HepG2 (cell line): ENCODE results near the gene LRRC8D. TPM values are rescaled to one million over a fixed set of nuclear protein-coding genes. Genes with fewer than 3 reads are reported as not detected.

Source experiments
- AGO2 ChIP-seq: fragments of 200-400 bp; formaldehyde crosslinking; optimal IDR thresholded peaks from 2 replicates; pipeline ENCODE3; 2017; ENCODE audit warnings: mild to moderate bottlenecking, low read depth, low read length, moderate library complexity
- DPF2 ChIP-seq: sonication (generic); formaldehyde crosslinking; IDR thresholded peaks from 2 replicates; pipeline ENCODE4 v1.4.0; 2020; ENCODE audit warnings: mild to moderate bottlenecking, low read depth, missing genetic modification reagents, borderline replicate concordance
- EHMT2 ChIP-seq: fragments of 200-600 bp; sonication (generic); IDR thresholded peaks from 2 replicates; pipeline ENCODE4 v1.7.0; 2017; ENCODE audit warnings: antibody characterized with exemption, low read depth, low read length, borderline replicate concordance
- HMGXB3 ChIP-seq: sonication (generic); formaldehyde crosslinking; IDR thresholded peaks from 2 replicates; pipeline ENCODE4 v1.4.0; 2020; ENCODE audit warnings: missing genetic modification reagents, borderline replicate concordance
- JUNB ChIP-seq: sonication (generic); formaldehyde crosslinking; IDR thresholded peaks from 2 replicates; pipeline ENCODE4 v1.8.0; 2022; ENCODE audit warnings: missing genetic modification reagents, mild to moderate bottlenecking, borderline replicate concordance
- KLF11 ChIP-seq: IDR thresholded peaks from 2 replicates; pipeline ENCODE4 v1.6.1; 2016; ENCODE audit warnings: missing compliant biosample characterization
- KLF6 ChIP-seq: IDR thresholded peaks from 2 replicates; pipeline ENCODE4 v1.8.0; 2016; ENCODE audit warnings: missing biosample characterization, missing genetic modification reagents
- MAFF ChIP-seq: IDR thresholded peaks from 2 replicates; pipeline ENCODE4 v1.6.1; 2011; ENCODE audit warnings: low read depth, low read length, improper control_type of control experiment
- MEIS1 ChIP-seq: sonication (generic); formaldehyde crosslinking; IDR thresholded peaks from 2 replicates; pipeline ENCODE4 v1.9.0; 2021; ENCODE audit warnings: mild to moderate bottlenecking, missing genetic modification reagents, moderate library complexity, borderline replicate concordance
- MIXL1 ChIP-seq: IDR thresholded peaks from 2 replicates; pipeline ENCODE4 v1.6.1; 2016
- PHF21A ChIP-seq: sonication (generic); formaldehyde crosslinking; IDR thresholded peaks from 2 replicates; pipeline ENCODE4 v1.5.0; 2020; ENCODE audit warnings: mild to moderate bottlenecking, missing genetic modification reagents
- POGZ ChIP-seq: sonication (generic); formaldehyde crosslinking; IDR thresholded peaks from 2 replicates; pipeline ENCODE4 v1.4.0; 2020; ENCODE audit warnings: mild to moderate bottlenecking, missing genetic modification reagents
- ZNF766 ChIP-seq: sonication (generic); formaldehyde crosslinking; IDR thresholded peaks from 2 replicates; pipeline ENCODE4 v1.5.0; 2020; ENCODE audit warnings: missing genetic modification reagents, borderline replicate concordance
- ZSCAN30 ChIP-seq: sonication (generic); formaldehyde crosslinking; IDR thresholded peaks from 2 replicates; pipeline ENCODE4 v1.5.0; 2020; ENCODE audit warnings: mild to moderate bottlenecking, missing genetic modification reagents
- polyA plus RNA-seq, 8 experiments: library from polyadenylated mRNA; depleted of rRNA in 3 of 8; stranded (reverse) in 7 of 8; unstranded in 1 of 8; fragments of >200 nt; fragmentation: Illumina TruSeq in 4 of 8; extraction: Trizol in 4 of 8; gene quantifications; 2 replicates each; pipeline versions ENCODE4 v1.2.1 to v1.2.3, GENCODE V29; 2011 to 2016; ENCODE audit warnings: low read depth in 4 of 8, missing spikeins in 1 of 8, mixed read lengths in 1 of 8; ENCODE audit not compliant: insufficient read depth in 1 of 8
- total RNA-seq, 5 experiments: library from RNA; depleted of rRNA; stranded (reverse); fragments of >200 nt; fragmentation: Illumina TruSeq; extraction: Trizol; gene quantifications; 2 replicates each; pipeline ENCODE4 v1.2.3, GENCODE V29; 2016; ENCODE audit warnings: low read depth in 1 of 5
- TF ChIP-seq, protein P1 (sequence below): IDR thresholded peaks from 2 replicates; pipeline ENCODE4 v1.6.1; 2018; ENCODE audit warnings: missing genetic modification reagents, mild to moderate bottlenecking, missing compliant biosample characterization
- TF ChIP-seq, protein P2 (sequence below): IDR thresholded peaks from 2 replicates; pipeline ENCODE4 v1.4.0; 2020; ENCODE audit warnings: mild to moderate bottlenecking, missing genetic modification reagents

The LRRC8D gene
- total and polyA plus RNA-seq, 2 of the 13 experiments (the other 11 are each of a cell fraction or from before 2014, with no cell fraction given) = 29.9 to 45.5 TPM

- TF ChIP-seq, protein P1, sequence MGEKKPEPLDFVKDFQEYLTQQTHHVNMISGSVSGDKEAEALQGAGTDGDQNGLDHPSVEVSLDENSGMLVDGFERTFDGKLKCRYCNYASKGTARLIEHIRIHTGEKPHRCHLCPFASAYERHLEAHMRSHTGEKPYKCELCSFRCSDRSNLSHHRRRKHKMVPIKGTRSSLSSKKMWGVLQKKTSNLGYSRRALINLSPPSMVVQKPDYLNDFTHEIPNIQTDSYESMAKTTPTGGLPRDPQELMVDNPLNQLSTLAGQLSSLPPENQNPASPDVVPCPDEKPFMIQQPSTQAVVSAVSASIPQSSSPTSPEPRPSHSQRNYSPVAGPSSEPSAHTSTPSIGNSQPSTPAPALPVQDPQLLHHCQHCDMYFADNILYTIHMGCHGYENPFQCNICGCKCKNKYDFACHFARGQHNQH (CRISPR knock-in tag) = peak; percentile 93
- TF ChIP-seq MAFF (peak; percentile 85), ZSCAN30 (CRISPR knock-in tag) (no peak), HMGXB3 (peak; percentile 28; the same call in 1 of the 2 replicates), DPF2 (CRISPR knock-in tag) (peak; percentile 71), ZNF766 (no peak), MEIS1 (CRISPR knock-in tag) (peak; percentile 86; the same call in 1 of the 2 replicates), MIXL1 (CRISPR knock-in tag) (0 out of 2 replicates have a peak, but pooled peaks have one; percentile 68), JUNB (CRISPR knock-in tag) (no peak), AGO2 (no peak), KLF11 (peak; percentile 60; the same call in 1 of the 2 replicates), KLF6 (CRISPR knock-in tag) (peak; percentile 17; the same call in 1 of the 2 replicates), POGZ (peak; percentile 68), PHF21A (CRISPR knock-in tag) (peak; percentile 79; the same call in 1 of the 2 replicates), EHMT2 (peak; percentile 43; the same call in 1 of the 2 replicates)
- TF ChIP-seq, protein P2, sequence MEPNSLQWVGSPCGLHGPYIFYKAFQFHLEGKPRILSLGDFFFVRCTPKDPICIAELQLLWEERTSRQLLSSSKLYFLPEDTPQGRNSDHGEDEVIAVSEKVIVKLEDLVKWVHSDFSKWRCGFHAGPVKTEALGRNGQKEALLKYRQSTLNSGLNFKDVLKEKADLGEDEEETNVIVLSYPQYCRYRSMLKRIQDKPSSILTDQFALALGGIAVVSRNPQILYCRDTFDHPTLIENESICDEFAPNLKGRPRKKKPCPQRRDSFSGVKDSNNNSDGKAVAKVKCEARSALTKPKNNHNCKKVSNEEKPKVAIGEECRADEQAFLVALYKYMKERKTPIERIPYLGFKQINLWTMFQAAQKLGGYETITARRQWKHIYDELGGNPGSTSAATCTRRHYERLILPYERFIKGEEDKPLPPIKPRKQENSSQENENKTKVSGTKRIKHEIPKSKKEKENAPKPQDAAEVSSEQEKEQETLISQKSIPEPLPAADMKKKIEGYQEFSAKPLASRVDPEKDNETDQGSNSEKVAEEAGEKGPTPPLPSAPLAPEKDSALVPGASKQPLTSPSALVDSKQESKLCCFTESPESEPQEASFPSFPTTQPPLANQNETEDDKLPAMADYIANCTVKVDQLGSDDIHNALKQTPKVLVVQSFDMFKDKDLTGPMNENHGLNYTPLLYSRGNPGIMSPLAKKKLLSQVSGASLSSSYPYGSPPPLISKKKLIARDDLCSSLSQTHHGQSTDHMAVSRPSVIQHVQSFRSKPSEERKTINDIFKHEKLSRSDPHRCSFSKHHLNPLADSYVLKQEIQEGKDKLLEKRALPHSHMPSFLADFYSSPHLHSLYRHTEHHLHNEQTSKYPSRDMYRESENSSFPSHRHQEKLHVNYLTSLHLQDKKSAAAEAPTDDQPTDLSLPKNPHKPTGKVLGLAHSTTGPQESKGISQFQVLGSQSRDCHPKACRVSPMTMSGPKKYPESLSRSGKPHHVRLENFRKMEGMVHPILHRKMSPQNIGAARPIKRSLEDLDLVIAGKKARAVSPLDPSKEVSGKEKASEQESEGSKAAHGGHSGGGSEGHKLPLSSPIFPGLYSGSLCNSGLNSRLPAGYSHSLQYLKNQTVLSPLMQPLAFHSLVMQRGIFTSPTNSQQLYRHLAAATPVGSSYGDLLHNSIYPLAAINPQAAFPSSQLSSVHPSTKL (CRISPR knock-in tag) = peak; percentile 89; the same call in 1 of the 2 replicates
These were observed 122.2 kb downstream of the LRRC8D start (continued) for GRCh38 chr1:89942825-89943658.
